Middle frontal gyrus (tissue), 1 donor: ENCODE measurements around the gene PNPT1.
A peak's percentile ranks its signal among the peaks of the same experiment; 100 is the strongest.
"Not testable (repeated sequence)": the region's sequence is repeated elsewhere in the genome, so short reads cannot be mapped to it uniquely, and the experiment has no call there.

Source experiments
- DNase-seq: peaks from one replicate; pipeline ENCODE4 v3.0.0-alpha.2; 2015; ENCODE audit warnings: low spot score; ENCODE audit errors: extremely low spot score

The PNPT1 gene

GRCh38 chr2:55693181-55694125 is at the start of gene PNPT1:
TSS of gene PNPT1 (minus strand) at chr2:55693844. CDS start at chr2:55693823, 21 bp downstream.
- peak; percentile 89 for DNase-seq

DNA sequence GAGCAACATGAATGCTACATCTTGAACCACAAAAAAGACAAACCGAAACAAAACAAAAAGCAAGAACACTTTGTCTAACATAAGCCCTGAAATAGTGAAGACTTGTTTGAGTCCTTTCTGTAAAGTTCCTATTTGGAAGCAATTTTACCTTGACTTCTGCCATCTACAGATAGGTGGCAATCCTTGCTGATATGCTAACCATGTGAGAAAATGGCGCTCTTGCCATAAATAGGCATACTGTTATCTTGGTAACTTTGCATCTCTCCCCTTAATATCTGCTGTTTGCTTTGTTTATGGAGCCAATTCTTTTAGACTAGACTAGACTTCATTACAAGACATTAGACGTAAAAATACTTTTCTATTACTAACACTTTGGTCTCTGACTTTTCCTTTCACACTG is 49.4 kb upstream of the PNPT1 start:
- DNase-seq, result no peak

GRCh38 chr2:55736019-55736536 is 42.4 kb upstream of the PNPT1 start:
- DNase-seq, result not testable (repeated sequence)

DNA sequence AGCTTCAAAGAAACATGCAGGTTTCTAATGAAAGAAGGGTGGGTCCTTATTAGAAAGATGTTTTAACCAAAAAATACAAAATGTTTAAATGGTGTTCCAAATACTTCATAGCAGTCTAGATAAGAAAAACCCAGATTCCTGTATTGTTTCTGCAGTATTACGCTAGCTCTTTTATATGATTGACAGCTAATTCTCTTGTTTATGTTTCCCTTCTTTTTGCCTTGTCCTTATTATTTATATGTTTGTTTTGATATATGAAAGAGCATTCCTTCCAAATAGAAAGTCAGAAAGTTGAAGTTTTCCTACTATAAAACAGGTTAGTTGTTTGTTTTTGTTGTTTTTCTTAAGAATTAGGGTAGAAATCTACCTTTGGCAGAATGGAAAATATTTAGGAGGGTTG is 41.1 kb upstream of the PNPT1 start:
- no peak for DNase-seq

DNA sequence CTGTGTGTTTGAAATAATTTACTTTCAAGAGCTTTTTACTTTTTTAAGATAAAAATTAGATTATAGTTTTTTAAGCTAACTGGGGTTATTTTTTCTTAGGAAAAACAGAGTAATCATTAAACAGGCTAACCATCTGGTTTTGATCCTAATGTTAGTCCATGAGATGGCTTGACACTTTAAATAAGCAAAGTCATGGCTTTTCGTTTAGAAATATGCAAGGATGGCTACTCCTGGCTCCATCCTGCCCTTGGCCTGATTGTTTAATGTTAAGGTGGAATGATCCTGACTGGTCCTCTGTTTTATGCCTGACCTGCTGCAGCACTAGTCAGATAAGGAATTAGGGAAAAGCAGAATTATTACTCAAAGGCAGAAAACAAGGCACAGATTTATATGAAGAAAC is 39.7 kb upstream of the PNPT1 start:
- no peak for DNase-seq

- DNase-seq, result no peak
Measured at GRCh38 chr2:55732854-55733253, 39.2 kb upstream of the PNPT1 start.

DNA sequence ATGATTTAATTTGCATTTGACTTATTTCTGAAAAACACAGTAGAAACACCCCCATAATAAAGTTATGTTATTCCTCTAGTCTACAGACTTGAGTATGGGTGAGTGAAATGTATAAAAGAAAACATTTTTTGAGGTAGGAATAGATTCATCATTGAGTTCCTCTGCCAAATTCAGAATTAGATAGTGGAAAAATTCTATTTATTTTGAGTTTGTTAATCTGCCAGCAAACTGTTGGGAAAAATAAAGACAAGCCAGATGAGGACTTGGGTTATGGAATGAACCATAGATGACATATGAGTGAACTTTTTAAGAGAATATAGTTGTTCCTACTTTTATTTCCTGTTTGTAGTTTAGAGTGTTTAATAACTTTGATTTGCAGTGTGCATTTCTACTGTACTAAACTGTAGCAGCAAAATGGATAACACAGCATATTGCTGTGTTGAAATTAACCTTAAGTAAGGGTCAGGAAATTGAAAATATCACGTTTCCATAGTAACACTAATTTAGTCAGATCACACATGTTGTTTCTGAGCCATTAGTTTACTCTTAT is 35.6 kb upstream of the PNPT1 start:
- no peak for DNase-seq

DNA sequence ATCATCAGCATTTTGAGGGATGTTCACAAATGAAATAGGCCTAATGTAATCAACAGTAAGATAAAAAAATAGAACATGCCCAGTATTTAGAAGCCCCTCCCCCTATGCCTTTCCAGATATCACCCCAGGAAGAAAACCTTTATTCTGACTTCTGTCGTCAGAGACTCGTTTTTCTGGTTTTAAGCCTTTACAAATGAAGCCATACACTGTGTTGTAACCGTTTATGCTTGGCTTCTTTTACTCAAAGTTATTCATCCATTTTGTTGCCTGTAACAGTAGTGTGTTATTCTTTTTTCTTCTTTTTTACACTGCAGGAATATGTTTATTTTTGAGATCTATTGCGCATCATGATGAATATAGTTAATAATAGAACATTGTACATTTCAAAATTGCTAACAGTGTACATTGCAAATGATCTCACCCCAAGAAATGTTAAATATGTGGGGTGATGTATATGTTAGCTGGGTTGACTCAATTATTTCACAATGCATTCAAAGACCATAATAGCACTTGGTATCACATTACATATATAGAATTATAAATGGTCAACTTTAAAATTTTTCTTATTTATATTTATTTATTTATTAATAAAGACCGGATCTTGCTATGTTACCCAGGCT is 28.1 kb upstream of the PNPT1 start:
- no peak for DNase-seq

GRCh38 chr2:55720417-55720816 is 26.8 kb upstream of the PNPT1 start:
- DNase-seq, result no peak

DNA sequence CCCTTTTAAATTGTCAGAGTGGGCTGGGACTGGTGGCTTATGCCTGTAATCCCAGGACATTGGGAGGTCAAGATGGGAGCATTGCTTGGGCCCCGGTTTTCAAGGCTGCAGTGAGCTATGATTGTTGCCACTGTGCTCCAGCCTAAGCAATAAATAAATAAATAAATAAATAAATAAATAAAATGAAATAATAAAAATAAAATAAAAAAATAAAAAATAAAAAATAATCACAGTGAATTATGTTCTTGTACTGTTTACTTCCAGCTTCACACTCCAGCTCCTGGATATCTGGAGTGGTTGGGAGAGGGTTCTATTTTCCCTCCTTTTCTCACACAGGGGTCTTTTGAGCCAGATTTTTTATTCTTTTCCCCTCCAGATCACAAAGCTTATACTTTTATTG is 26.2 kb upstream of the PNPT1 start:
- DNase-seq, result no peak

- peak; percentile 71 for DNase-seq
Measured at GRCh38 chr2:55718165-55719008, 24.7 kb upstream of the PNPT1 start.

GRCh38 chr2:55715626-55716025 is 22.0 kb upstream of the PNPT1 start:
- DNase-seq, result no peak

GRCh38 chr2:55715178-55715577 is 21.5 kb upstream of the PNPT1 start:
- not testable (repeated sequence) for DNase-seq

DNA sequence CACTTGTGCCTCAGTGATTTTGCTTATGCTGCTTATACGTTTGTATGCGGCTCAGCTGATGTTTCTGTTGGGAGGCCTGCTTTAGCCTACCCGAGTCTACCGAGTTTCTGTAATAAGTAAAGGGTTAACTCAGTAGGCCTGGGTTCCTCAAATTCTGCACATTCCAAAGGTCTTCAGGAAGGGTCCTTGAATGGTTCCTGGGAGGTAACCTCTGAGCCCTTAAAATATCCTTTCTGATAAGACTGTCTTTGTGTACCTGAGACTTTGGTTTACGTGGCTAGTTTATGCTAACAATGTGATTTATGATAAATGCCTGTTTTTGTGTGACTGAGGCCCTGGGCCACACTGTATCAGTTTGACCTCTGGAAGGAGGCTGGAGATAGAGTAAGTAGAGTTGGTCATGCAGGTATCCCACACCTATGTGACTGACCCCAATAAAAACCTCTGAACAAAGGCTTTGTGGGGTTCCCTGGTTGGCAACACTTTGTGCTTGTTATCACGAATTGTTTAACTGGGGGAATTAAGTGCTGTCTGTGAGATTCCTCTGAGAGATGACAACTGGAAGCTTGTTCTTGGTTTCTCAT is 18.9 kb upstream of the PNPT1 start:
- DNase-seq, result no peak

DNA sequence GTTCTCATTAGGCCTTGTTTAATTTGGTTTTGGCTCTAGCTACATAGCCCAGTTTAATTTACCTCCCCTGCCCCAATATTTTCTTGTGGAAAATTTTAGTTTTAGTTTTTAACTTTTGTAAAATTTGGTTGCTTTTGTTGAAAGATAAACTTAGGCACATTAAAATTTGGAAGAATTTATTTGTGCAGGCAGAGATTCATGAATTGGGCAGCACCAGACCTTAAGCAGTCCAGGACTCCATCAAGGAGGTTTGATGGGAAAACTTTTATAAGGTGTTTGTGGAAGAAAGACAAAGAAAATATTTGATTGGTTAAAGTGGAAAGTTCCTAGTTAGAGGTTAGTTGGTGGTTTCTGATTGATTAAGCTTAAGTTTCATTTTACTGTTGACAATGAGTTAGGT is 16.4 kb upstream of the PNPT1 start:
- DNase-seq, result no peak

GRCh38 chr2:55707751-55708150 is 14.1 kb upstream of the PNPT1 start:
- DNase-seq, result peak; percentile 33

DNA sequence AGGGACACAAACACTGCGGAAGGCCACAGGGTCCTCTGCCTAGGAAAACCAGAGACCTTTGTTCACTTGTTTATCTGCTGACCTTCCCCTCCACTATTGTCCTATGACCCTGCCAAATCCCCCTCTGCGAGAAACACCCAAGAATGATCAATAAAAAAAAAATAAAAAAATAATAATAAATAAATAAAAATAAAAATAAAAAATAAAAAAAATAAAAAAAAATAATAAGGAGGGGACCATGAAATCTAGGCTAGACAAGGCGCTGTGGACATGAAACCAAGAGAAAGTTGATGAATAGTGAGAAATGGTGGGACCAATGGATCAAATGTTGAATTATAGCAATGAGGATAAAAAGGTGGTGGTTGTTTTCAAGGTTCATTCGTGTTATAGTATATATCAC is 12.6 kb upstream of the PNPT1 start:
- DNase-seq, result not testable (repeated sequence)

DNA sequence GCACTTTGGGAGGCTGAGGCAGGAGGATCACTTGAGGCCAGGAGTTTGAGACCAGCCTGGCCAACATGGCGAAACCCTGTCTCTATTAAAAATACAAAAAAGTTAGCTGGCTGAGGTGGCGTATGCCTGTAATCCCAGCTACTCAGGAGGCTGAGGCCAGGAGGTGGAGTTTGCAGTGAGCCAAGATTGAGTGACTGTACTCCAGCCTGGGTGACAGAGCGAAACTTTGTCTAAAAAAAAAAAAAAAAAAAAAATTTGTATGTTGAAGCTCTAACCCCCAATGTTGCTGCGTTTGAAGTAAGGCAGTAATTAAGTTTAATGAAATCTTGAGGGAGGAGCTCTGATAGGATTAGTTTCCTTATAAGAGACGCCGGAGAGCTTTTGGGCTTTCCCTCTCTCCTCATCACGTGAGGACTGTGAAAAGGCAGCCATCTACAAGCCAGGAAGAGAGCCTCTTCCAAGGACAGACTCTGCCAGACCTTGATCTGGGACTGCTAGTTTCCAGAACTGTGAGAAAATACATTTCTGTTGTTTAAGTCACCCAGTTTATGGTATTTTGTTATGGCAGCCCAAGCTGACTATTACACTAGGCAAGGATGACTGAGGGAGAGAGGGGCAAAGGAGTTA is 11.5 kb upstream of the PNPT1 start:
- no peak for DNase-seq

- no peak for DNase-seq
Measured at GRCh38 chr2:55703350-55703749, 9.7 kb upstream of the PNPT1 start.

DNA sequence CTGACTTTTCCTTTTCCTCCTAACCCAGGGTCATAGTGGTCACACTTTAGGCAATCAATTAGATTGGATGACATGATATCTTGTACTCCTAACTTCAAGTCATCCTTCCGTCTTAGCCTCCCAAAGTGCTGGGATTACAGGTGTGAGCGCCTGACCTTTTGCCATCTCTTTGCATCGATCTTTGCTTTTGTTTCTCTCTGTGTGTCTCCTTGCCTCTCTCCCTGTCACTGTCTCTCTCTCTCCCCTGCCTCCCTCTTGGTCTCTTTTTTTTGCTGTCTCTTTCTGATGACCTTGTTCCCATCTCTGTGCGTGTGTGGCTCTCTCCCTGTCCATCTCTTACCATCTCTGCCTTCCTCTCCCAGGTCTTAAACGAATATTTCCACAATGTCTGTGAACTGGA is 904 bp downstream of the PNPT1 start:
- DNase-seq, result not testable (repeated sequence)
